Measurements from ENCODE around the gene ATP8A2.
"Not testable (repeated sequence)": the region's sequence is repeated elsewhere in the genome, so short reads cannot be mapped to it uniquely, and the experiment has no call there.

Gene ATP8A2

GRCh38 chr13:25768838-25769237 is 397.1 kb downstream of the ATP8A2 start:
- DNase-seq (ENCODE audit: low read depth) = no peak

GRCh38 chr13:25770601-25771000 is 398.8 kb downstream of the ATP8A2 start:
- DNase-seq (ENCODE audit: low read depth) = no peak

DNA sequence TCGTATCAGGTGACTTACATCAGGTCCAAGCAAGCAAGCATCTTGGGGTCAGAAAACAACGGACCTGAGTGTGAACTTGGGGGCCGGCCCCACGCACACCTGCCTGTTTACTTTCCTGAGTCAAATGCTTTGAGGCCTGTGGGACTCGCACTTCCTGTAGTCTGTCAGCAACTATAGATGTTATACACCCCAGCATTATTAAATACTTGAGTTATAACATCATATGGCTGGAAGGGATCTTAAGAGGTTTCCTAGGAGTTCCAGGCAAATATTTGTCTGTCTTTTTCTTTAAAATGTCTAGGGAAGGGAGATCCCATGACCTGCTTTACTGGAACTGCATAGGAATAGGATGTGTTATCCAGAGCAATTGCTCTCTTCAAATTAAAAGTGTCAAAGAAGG is 399.4 kb downstream of the ATP8A2 start:
- DNase-seq (ENCODE audit: low read depth) = no peak

DNA sequence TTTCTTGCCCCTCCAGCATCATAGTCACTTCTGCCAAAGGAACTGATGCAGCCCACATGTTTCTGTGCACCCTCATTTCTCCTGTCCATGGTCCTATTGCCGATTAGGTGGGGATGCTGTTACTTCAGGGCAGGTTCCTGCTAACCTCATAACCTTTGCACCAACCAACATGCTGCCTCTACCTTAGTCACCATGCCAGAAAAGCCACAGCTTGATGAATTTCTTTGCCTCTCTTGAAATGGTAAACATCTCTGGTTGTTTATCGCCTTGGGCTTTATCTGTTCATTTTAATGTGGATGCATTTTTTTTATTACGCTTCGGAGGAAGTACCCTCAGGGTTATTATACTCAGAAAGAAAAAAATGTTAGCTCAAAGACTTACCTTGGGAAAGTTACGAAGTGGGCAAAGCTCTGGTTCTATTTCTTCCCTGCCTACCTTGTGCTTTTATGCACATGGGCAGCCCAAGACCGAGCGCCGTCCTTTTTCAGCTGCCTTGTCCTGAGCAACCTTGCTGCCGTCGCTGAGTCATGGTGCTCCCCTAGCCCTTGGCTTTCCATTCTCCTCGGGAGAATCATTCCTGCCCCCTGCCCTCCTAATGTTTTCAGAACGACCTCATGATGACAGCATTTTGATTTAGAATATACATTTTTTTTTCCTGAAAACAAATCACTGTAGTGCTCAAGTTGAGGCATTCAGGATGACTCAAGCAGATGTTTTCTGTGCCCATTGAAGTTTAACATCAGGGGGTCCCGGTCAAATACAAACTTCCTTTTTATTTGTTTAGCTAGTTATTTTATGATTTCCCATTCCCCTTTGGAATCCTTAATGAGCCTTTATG is 400.1 kb downstream of the ATP8A2 start:
- no peak for DNase-seq (ENCODE audit: low read depth)

DNA sequence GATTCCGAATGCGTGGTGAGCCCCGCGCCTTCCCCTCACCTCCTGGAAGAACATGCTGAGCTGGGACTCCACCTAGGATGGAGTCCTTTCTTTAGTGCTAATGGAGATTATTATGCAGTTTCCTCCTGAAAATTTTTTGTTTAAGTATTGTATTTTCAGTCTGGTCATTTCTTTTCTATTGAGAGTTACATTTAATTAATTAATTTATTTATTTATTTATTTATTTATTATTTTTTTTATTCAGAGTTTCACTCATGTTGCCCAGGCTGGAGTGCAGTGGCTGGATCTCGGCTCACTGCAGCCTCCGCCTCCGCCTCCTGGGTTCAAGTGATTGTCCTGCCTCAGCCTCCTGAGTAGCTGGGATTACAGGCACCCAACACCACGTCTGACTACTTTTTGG is 400.8 kb downstream of the ATP8A2 start:
- not testable (repeated sequence) for DNase-seq (ENCODE audit: low read depth)

DNA sequence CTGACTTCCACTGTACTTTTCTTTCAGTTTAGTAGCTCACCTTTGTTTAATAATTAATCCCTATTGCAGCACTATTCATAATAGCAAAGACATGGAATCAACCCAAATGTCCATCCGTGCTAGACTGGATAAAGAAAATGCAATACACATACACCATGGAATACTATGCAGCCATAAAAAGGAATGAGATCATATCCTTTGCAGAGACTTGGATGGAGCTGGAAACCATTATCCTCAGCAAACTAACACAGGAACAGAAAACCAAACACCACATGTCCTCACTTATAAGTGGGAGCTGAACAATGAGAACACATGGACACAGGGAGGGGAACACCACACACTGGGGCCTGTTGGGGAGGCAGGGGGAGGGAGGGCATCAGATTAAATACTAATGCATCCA is 402.3 kb downstream of the ATP8A2 start:
- DNase-seq (ENCODE audit: low read depth) = not testable (repeated sequence)

- no peak for DNase-seq (ENCODE audit: low read depth)
Observed at GRCh38 chr13:25775275-25775674, 403.5 kb downstream of the ATP8A2 start.

GRCh38 chr13:25775986-25776385 is 404.2 kb downstream of the ATP8A2 start:
- no peak for DNase-seq (ENCODE audit: low read depth)

DNA sequence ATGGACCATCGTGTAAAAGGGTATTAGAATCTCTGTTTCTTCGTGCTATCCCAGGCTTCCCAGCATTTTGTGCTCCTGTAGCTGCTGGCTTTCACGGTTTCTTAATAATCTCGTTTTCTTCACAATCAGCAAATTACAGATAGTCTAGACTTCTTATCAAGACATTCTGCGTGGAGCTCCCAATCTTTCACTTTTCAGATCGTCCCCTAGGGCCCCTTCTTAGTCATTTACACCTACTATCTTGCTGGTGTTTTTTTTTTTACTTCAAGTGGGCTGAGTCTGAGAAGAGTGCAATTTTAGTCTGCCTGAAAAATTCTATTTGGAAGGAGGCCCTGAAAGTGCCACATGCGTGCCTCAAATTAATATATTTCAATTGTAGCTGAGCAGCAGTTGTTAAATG is 404.9 kb downstream of the ATP8A2 start:
- no peak for DNase-seq (ENCODE audit: low read depth)

DNA sequence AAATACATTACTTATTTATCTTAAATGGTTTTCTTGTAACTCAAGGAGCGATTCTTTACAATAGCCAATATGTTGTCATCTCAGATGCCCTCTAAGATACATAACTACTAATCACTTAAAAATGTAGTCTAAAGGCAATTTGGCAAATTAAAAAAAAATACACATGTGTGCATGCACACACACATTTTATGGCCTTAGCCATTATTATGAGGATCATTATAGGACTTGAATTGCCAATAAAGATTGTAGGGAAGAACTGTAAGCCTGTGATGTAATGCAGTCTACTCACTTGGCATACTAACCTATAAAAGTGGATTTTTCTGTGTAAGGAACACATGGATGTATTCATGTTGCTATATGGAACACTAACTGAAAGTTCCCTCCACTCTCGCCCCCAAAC is 405.7 kb downstream of the ATP8A2 start:
- no peak for DNase-seq (ENCODE audit: low read depth)

DNA sequence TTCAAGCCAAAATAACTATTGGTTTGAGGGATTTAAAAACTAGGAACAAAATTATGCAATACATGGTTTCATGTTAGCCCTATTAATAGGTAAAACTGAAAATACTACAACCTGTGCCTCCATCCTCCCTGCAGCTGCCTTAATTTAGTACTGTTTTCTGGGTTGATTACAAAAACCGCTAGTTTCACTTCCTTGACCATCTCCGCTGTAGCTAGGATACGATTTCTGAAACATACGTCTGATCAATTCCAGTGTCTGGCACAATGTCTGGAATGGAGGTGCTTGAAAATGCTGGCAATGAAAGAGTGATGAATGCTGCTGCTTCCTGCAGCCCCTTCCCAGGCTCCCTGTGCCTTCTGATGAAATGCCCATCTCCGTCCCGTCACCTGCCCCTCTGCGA is 406.6 kb downstream of the ATP8A2 start:
- no peak for DNase-seq (ENCODE audit: low read depth)

GRCh38 chr13:25778808-25779305 is 407.1 kb downstream of the ATP8A2 start:
- DNase-seq (ENCODE audit: low read depth) = no peak

DNA sequence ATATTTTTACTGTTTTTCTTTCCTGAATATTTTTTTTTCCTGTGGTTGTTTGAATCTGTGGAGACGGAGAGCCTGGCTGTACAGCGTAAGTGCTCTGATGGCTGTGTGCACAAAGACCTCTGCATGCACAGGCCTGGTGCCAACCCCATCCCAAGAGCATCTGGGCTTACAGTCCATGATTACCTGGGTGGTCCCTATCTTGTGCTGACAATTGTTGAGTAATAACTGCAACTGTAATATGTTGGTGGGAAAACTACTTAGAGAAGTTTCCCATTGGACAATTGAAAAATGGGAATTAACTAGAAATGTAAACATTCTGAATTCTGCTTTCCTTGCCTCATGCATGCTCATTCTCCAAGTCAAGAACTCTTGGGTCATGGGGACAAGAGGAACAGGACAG is 411.3 kb downstream of the ATP8A2 start:
- DNase-seq (ENCODE audit: low read depth) = no peak

DNA sequence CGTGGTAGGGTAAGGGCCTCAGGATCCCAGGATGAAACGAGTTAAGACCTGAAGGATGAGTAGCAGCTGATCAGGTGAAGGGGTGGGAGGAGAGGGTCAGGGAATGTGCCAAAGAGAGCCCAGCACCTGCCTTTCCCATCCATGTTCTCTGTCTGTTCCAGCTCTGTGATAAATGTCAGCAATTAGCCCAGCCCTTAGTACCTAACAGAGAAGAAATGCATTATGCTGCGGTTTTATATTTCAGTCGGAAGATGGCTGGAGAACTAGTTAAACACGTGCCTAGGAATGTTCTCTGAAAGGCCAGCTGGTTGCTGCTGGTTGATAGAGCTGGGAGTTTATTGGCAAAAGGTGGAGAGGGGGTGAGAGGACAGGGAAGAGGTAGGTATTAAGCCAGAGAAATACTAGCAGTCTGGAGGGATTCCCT is 411.8 kb downstream of the ATP8A2 start:
- DNase-seq (ENCODE audit: low read depth) = no peak

DNA sequence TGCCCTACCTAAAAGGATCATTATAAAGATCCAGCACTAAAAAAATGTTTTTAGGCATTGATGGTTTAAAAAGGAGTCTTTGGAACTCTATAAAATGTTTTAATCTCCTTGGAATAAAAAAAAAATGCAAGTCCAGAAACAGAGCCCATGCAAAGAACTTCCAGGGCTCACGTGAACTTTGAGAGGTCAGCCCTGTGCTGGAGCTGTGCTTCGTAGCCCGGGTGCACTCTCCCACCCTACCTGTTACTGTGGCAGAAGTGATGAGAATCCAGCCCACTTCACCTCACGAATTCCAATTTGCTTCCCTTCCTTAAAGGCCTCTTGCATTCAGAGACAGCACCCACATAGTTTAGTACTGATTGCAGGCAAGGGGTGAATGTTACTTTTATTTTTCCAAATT is 412.3 kb downstream of the ATP8A2 start:
- no peak for DNase-seq (ENCODE audit: low read depth)

DNA sequence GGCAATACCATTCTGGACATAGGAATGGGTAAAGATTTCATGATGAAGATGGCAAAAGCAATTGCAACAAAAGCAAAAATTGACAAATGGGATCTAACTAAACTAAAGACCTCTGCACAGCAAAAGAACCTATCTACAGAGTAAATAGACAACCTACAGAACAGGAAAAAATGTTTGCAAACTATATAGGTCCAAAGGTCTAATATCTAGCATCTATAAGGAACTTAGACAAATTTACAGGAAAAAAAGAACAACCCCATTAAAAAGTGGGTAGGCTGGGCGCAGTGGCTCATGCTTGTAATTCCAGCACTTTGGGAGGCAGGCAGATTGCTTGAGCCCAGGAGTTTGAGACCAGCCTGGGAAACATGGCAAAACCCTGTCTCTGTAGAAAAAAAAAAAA is 418.4 kb downstream of the ATP8A2 start:
- DNase-seq (ENCODE audit: low read depth) = not testable (repeated sequence)

GRCh38 chr13:25795277-25795676 is 423.5 kb downstream of the ATP8A2 start:
- DNase-seq (ENCODE audit: low read depth) = no peak

GRCh38 chr13:25796474-25796873 is 424.7 kb downstream of the ATP8A2 start:
- DNase-seq (ENCODE audit: low read depth) = peak; percentile 6

- no peak for DNase-seq (ENCODE audit: low read depth)
Observed at GRCh38 chr13:25798998-25799397, 427.2 kb downstream of the ATP8A2 start.

- no peak for DNase-seq (ENCODE audit: low read depth)
Observed at GRCh38 chr13:25800523-25800922, 428.7 kb downstream of the ATP8A2 start.

- DNase-seq (ENCODE audit: low read depth) = no peak
Observed at GRCh38 chr13:25802579-25802978, 430.8 kb downstream of the ATP8A2 start.

DNA sequence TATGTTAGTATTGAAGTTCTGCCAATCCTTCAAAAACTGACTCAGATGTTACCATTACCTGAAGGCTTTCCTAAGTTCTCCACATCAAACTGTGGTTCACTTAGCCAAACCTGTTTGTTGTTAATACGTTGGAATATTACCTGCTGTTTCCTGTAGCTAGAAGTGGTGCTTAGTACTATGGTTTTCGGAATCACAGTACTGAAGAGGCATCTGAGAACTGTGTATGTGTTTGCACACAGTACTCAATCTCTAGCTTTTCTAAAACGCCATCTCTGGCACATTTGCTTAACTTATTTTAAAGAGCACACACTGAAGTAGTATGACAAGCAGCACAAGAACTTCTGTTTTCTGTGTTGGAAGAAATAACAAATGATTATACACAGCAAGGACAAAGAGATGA is 431.9 kb downstream of the ATP8A2 start:
- no peak for DNase-seq (ENCODE audit: low read depth)

DNA sequence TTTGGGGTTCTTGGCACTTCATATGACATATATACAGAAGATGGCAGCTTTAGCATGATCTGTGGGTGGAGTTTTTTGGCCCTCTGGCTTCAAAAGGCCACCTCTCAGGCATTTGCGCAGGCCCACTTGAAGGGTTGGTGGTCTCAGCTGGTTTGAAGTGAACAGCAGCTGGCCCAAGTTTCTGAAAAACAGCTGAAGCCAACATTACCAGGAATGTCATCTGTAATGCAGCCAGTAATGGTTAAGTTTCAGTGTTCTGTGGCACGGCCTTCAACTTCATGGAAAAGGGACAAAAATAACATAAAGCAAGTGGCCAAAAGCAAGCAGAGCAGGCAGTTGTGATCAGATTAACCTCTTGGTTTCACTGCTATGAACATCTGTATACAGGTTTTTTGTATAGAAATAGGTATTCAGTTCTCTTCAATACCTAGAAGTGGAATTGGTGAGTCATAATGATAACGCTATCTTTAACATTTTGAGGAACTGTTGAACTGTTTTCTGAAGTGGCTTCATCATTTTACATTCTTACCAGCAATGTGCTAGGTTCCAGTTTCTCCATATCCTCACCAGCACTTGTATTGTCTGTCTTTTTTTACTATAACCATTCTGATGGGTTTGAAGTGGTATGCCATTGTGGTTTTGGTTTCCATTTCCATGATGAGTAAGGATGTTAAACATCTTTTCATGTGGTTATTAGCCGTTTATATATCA is 434.6 kb downstream of the ATP8A2 start:
- no peak for DNase-seq (ENCODE audit: low read depth)
